H1 (cell line): ENCODE measurements around the gene DGKA. TPM values are rescaled to one million over a fixed set of nuclear protein-coding genes. Genes with fewer than 3 reads are reported as not detected.

Source experiments
- CTCF ChIA-PET: fragments of 300-600 bp; sonication (Branson Sonifier 250); formaldehyde crosslinking; loops from one replicate; lab custom pipeline; 2021; ENCODE audit not compliant: partially characterized antibody; lab: Charles Lee
- POLR2A ChIA-PET: fragments of 300-600 bp; sonication (Branson Sonifier 250); formaldehyde crosslinking; loops from one replicate; lab custom pipeline; 2021; ENCODE audit warnings: inconsistent platforms; ENCODE audit not compliant: partially characterized antibody; lab: Charles Lee
- DNase-seq, 2 experiments: peaks; one replicate each; pipeline versions ENCODE4 v3.0.0 to v3.0.0-alpha.2; 2010 to 2022; ENCODE audit warnings: low spot score in 2 of 2, low read depth in 1 of 2, mixed read lengths in 1 of 2
- FAIRE-seq: peaks from 2 replicates; lab custom pipeline; 2011; peaks lifted over from hg19 to GRCh38; lab: Jason Lieb, UNC
- H2AFZ ChIP-seq: 2 replicates; pipeline ENCODE4 v1.8.1; 2012; ENCODE audit warnings: low read length, inconsistent platforms
- H2AK5ac ChIP-seq: 2 replicates; pipeline ENCODE4 v1.6.1; 2013; ENCODE audit warnings: low read depth, low read length
- H2BK120ac ChIP-seq: replicated peaks from 2 replicates; pipeline ENCODE3; 2013; ENCODE audit warnings: low read depth, low read length, inconsistent platforms
- H2BK12ac ChIP-seq: 2 replicates; pipeline ENCODE4 v1.6.1; 2013; ENCODE audit warnings: low read depth, low read length
- H2BK15ac ChIP-seq: 2 replicates; pipeline ENCODE4 v1.6.1; 2013; ENCODE audit warnings: low read length
- H2BK20ac ChIP-seq: 2 replicates; pipeline ENCODE4 v1.6.1; 2013; ENCODE audit warnings: low read length
- H2BK5ac ChIP-seq: 2 replicates; pipeline ENCODE4 v1.6.1; 2013; ENCODE audit warnings: low read depth, low read length
- H3K14ac ChIP-seq: 2 replicates; pipeline ENCODE4 v1.6.1; 2013; ENCODE audit warnings: inconsistent platforms; ENCODE audit not compliant: insufficient read length
- H3K18ac ChIP-seq: 2 replicates; pipeline ENCODE4 v1.6.1; 2013; ENCODE audit warnings: low read length; ENCODE audit errors: extremely low read depth
- H3K23ac ChIP-seq: 2 replicates; pipeline ENCODE4 v1.6.1; 2013; ENCODE audit warnings: inconsistent platforms; ENCODE audit not compliant: insufficient read length
- H3K23me2 ChIP-seq: 2 replicates; pipeline ENCODE4 v1.6.1; 2013; ENCODE audit warnings: low read depth, low read length
- H3K27ac ChIP-seq: 2 replicates; pipeline ENCODE4 v1.6.1; 2011; ENCODE audit warnings: low read depth, low read length, inconsistent platforms
- H3K27me3 ChIP-seq, 4 experiments: replicated peaks in 1 of 4; 1 replicate in 1 of 4; 2 replicates in 3 of 4; pipeline versions ENCODE4 v1.6.1 to v1.8.1; 2011 to 2013; ENCODE audit warnings: low read length in 3 of 4, mild to moderate bottlenecking in 3 of 4, inconsistent platforms in 2 of 4, mixed read lengths in 2 of 4, moderate library complexity in 1 of 4; ENCODE audit not compliant: control insufficient read depth in 3 of 4, insufficient read depth in 3 of 4; ENCODE audit errors: extremely low read depth in 1 of 4
- H3K36me3 ChIP-seq, 4 experiments: 2 replicates each; pipeline versions ENCODE4 v1.6.1 to v1.8.1; 2011 to 2013; ENCODE audit warnings: mild to moderate bottlenecking in 4 of 4, low read length in 3 of 4, moderate library complexity in 2 of 4, control low read depth in 1 of 4, inconsistent platforms in 1 of 4; ENCODE audit not compliant: insufficient read depth in 4 of 4, control insufficient read depth in 2 of 4
- H3K4ac ChIP-seq: replicated peaks from 2 replicates; pipeline ENCODE3; 2013; ENCODE audit warnings: low read length, low read depth, mixed read lengths, inconsistent platforms; ENCODE audit not compliant: insufficient read length
- H3K4me1 ChIP-seq, 4 experiments: replicated peaks in 1 of 4; 1 replicate in 1 of 4; 2 replicates in 3 of 4; pipeline versions ENCODE4 v1.6.1 to v1.8.1; 2011 to 2013; ENCODE audit warnings: low read length in 3 of 4, inconsistent platforms in 2 of 4, mixed read lengths in 1 of 4; ENCODE audit not compliant: insufficient read depth in 4 of 4, control insufficient read depth in 3 of 4
- H3K4me2 ChIP-seq, 2 experiments: 2 replicates each; pipeline versions ENCODE4 v1.6.1 to v1.8.1; 2011 to 2013; ENCODE audit warnings: low read depth in 2 of 2, low read length in 2 of 2, control low read depth in 1 of 2, inconsistent platforms in 1 of 2, mild to moderate bottlenecking in 1 of 2; ENCODE audit not compliant: insufficient read depth in 1 of 2
- H3K4me3 ChIP-seq, 4 experiments: fragments of 200-600, 300-600 bp in 1 of 4; sonication (generic), shearing (Covaris generic), sonication (Bioruptor Twin) in 1 of 4; 2 replicates each; pipeline versions ENCODE4 v1.5.1 to v1.8.1; 2011 to 2016; ENCODE audit warnings: low read length in 4 of 4, low read depth in 3 of 4, control low read depth in 2 of 4, inconsistent platforms in 2 of 4, mild to moderate bottlenecking in 2 of 4, mixed read lengths in 1 of 4, moderate library complexity in 1 of 4; ENCODE audit not compliant: insufficient read depth in 2 of 4; ENCODE audit errors: extremely low read depth in 1 of 4
- H3K56ac ChIP-seq: replicated peaks from 2 replicates; pipeline ENCODE3; 2013; ENCODE audit warnings: low read depth, mild to moderate bottlenecking, mixed read lengths, low read length, inconsistent platforms; ENCODE audit not compliant: insufficient read length
- H3K79me1 ChIP-seq: 2 replicates; pipeline ENCODE4 v1.6.1; 2013; ENCODE audit warnings: low read depth, low read length, control low read depth
- H3K79me2 ChIP-seq, 2 experiments: 2 replicates each; pipeline versions ENCODE4 v1.6.1 to v1.8.1; 2012 to 2013; ENCODE audit warnings: low read length in 2 of 2, mild to moderate bottlenecking in 2 of 2, inconsistent platforms in 1 of 2; ENCODE audit not compliant: insufficient read depth in 2 of 2, control insufficient read depth in 1 of 2
- H3K9ac ChIP-seq, 4 experiments: replicated peaks in 1 of 4; 1 replicate in 1 of 4; 2 replicates in 3 of 4; pipeline versions ENCODE4 v1.6.1 to v1.8.1; 2011 to 2013; ENCODE audit warnings: low read depth in 3 of 4, low read length in 3 of 4, control low read depth in 2 of 4, mild to moderate bottlenecking in 2 of 4, moderate library complexity in 2 of 4, inconsistent platforms in 1 of 4; ENCODE audit errors: extremely low read depth in 1 of 4
- H3K9me3 ChIP-seq, 2 experiments: 2 replicates each; pipeline versions ENCODE4 v1.6.1 to v1.8.1; 2012 to 2013; ENCODE audit warnings: mild to moderate bottlenecking in 2 of 2, moderate library complexity in 2 of 2, control low read depth in 1 of 2, inconsistent platforms in 1 of 2, low read depth in 1 of 2, low read length in 1 of 2, mixed read lengths in 1 of 2; ENCODE audit not compliant: insufficient read depth in 2 of 2
- H4K20me1 ChIP-seq, 2 experiments: replicated peaks in 1 of 2; 2 replicates each; pipeline versions ENCODE3 to v1.8.1; 2011 to 2013; ENCODE audit warnings: inconsistent platforms in 2 of 2, low read length in 2 of 2, mild to moderate bottlenecking in 1 of 2; ENCODE audit not compliant: insufficient read depth in 2 of 2, control insufficient read depth in 1 of 2
- H4K5ac ChIP-seq: 2 replicates; pipeline ENCODE4 v1.6.1; 2013; ENCODE audit warnings: low read length, low read depth, mixed read lengths, inconsistent platforms; ENCODE audit not compliant: insufficient read length
- H4K8ac ChIP-seq: 2 replicates; pipeline ENCODE4 v1.8.0; 2013; ENCODE audit warnings: mild to moderate bottlenecking, moderate library complexity, low read length, inconsistent platforms; ENCODE audit not compliant: insufficient read depth; ENCODE audit errors: extremely low read depth
- H4K91ac ChIP-seq: replicated peaks from 2 replicates; pipeline ENCODE3; 2013; ENCODE audit warnings: low read length, mixed read lengths, inconsistent platforms; ENCODE audit not compliant: insufficient read length
- CREB1 ChIP-seq: IDR thresholded peaks from 2 replicates; pipeline ENCODE4 v1.6.1; 2012; ENCODE audit warnings: inconsistent platforms
- EZH2 ChIP-seq: fragments of 200-600 bp; sonication (generic); IDR thresholded peaks from 2 replicates; pipeline ENCODE4 v1.7.1; 2012; ENCODE audit warnings: low read depth, mild to moderate bottlenecking, moderate library complexity, low read length, inconsistent platforms; ENCODE audit not compliant: severe bottlenecking
- FOSL1 ChIP-seq: IDR thresholded peaks from 2 replicates; pipeline ENCODE4 v1.6.1; 2011; ENCODE audit warnings: mild to moderate bottlenecking, low read depth, low read length, moderate library complexity; ENCODE audit not compliant: insufficient read depth
- GTF2F1 ChIP-seq: IDR thresholded peaks from 2 replicates; pipeline ENCODE4 v1.6.1; 2012; ENCODE audit warnings: low read depth, low read length, improper control_type of control experiment, borderline replicate concordance
- JUN ChIP-seq: IDR thresholded peaks from 2 replicates; pipeline ENCODE4 v1.6.1; 2011; ENCODE audit warnings: low read depth, mild to moderate bottlenecking, improper control_type of control experiment, low read length
- NRF1 ChIP-seq: IDR thresholded peaks from 2 replicates; pipeline ENCODE4 v1.6.1; 2011; ENCODE audit warnings: mild to moderate bottlenecking, low read depth, low read length, improper control_type of control experiment
- POLR2A ChIP-seq, 2 experiments: IDR thresholded peaks; 1 replicate in 1 of 2; 2 replicates in 1 of 2; pipeline ENCODE4 v1.6.1; 2011; ENCODE audit warnings: low read depth in 2 of 2, low read length in 2 of 2, mild to moderate bottlenecking in 2 of 2; ENCODE audit errors: control extremely low read depth in 1 of 2
- POLR2AphosphoS5 ChIP-seq: IDR thresholded peaks from 2 replicates; pipeline ENCODE4 v1.6.1; 2011; ENCODE audit warnings: low read depth, low read length
- RBBP5 ChIP-seq: IDR thresholded peaks from 2 replicates; pipeline ENCODE4 v1.7.1; 2012; ENCODE audit warnings: low read depth, mild to moderate bottlenecking, inconsistent platforms, low read length, moderate library complexity, borderline replicate concordance
- SAP30 ChIP-seq: fragments of 300-600 bp; sonication (generic); IDR thresholded peaks from 2 replicates; pipeline ENCODE4 v1.7.1; 2012; ENCODE audit warnings: low read length, moderate library complexity, mild to moderate bottlenecking, inconsistent platforms; ENCODE audit not compliant: insufficient read depth, insufficient replicate concordance
- SIX5 ChIP-seq: IDR thresholded peaks from 2 replicates; pipeline ENCODE4 v1.6.1; 2011; ENCODE audit warnings: mild to moderate bottlenecking, low read depth, low read length
- TAF1 ChIP-seq: IDR thresholded peaks from 2 replicates; pipeline ENCODE4 v1.6.1; 2011; ENCODE audit warnings: mild to moderate bottlenecking, low read depth, low read length
- WGBS, 2 experiments: shearing (Covaris generic) in 1 of 2; methylation state at CpG; one replicate each; pipeline versions ENCODE4 v1.1.6 to v1.1.7; 2013 to 2015; ENCODE audit warnings: low lambda C conversion rate in 2 of 2, mixed read lengths in 2 of 2, inconsistent platforms in 1 of 2, low coverage in 1 of 2, missing lambda C conversion rate in 1 of 2; ENCODE audit not compliant: insufficient replicate concordance in 2 of 2, insufficient coverage in 1 of 2, insufficient read length in 1 of 2; ENCODE audit errors: extremely low coverage in 1 of 2, missing lambda C conversion rate in 1 of 2; 5-methylcytosine and 5-hydroxymethylcytosine counted together
- polyA plus RNA-seq, 7 experiments: library from polyadenylated mRNA; depleted of rRNA in 3 of 7; stranded (reverse) in 5 of 7; unstranded in 2 of 7; fragments of >200 nt in 5 of 7; fragments of 200-250 nt in 2 of 7; gene quantifications; 1 replicate in 5 of 7; 2 replicates in 1 of 7; 4 replicates in 1 of 7; pipeline versions ENCODE4 v1.2.1 to v1.2.3, GENCODE V29; 2011 to 2013; ENCODE audit warnings: missing spikeins in 2 of 7, mixed read lengths in 2 of 7
- total RNA-seq: library from RNA; stranded (reverse); fragmentation: NEBNext Ultra II Directional; extraction: Animal tissue kit (Norgen Biotek cat#: 25700); gene quantifications from 2 replicates; pipeline ENCODE4 v1.2.1, GENCODE V29; 2021
- TF ChIP-seq, protein P1 (sequence below): IDR thresholded peaks from 2 replicates; pipeline ENCODE4 v1.6.1; 2012; ENCODE audit warnings: inconsistent platforms

Gene DGKA
- total and polyA plus RNA-seq, 2 of the 8 experiments (the other 6 are each of a cell fraction or from before 2014, with no cell fraction given): 15.9 to 18.0 TPM

DNA sequence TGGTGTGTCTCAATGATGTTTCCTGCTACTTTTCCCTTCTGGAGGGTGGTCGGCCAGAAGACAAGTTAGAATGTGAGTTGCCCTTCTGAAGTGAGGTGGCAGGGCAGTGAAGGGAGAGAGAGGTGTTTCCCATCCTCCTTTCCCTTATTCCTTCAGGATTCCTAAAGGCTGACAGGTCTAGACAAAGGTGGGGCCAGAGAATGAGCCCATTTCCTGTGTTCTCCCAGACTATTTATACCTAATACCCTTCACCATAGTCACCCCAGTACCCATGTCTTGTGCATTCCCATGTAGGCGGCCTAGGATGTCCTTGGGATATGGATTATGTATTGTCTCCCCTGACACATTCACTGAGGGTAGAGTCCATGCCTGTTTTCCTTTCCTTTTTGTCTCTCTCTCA is 7.0 kb downstream of the DGKA start:
- 85% methylated on average over 2 of the region's 2 CpGs; no CpG with 5 or more reads in 1 of the 2 experiments for WGBS, 2 experiments
- no peak overlapping the region for H2BK12ac ChIP-seq
- H3K14ac ChIP-seq: no peak overlapping the region
- H3K4me2 ChIP-seq: no peak overlapping the region
- no peak overlapping the region for H2BK5ac ChIP-seq
- H4K91ac ChIP-seq: no peak overlapping the region
- H4K5ac ChIP-seq: no peak overlapping the region
- no peaks in the 10 kb centered on the region for H3K9me3 ChIP-seq
- H2BK20ac ChIP-seq: no peak overlapping the region
- peaks cover 0 to 6% (median 4%) of the 10 kb centered on the region in 4 experiments; a peak in 6 of 7 replicates for H3K27me3 ChIP-seq
- H2AFZ ChIP-seq: no peak overlapping the region
- CTCF ChIA-PET: interaction anchor here (1.6 to 7.9 kb wide), 8 partner anchors 10 to 200 kb away, joined by 4 to 71 read pairs (median 7); partner anchors contain the start of genes DGKA, DNAJC14 and PYM1
- FAIRE-seq (no peak), DNase-seq (no peak)
- no peak overlapping the region for H3K18ac ChIP-seq
- no peak overlapping the region for H4K8ac ChIP-seq
- no peaks in the 10 kb centered on the region for H3K79me1 ChIP-seq
- no peak overlapping the region for H3K4ac ChIP-seq
- no peak overlapping the region for H2AK5ac ChIP-seq
- no peak overlapping the region for H3K56ac ChIP-seq
- no peak overlapping the region for H3K4me3 ChIP-seq
- POLR2A ChIA-PET: interaction anchor here (1.1 kb wide), 2 partner anchors 21 to 111 kb away, joined by 3 to 4 read pairs; no protein-coding TSS in a partner anchor
- H3K4me1 ChIP-seq: peaks cover 0 to 10% (median 2%) of the 10 kb centered on the region in 4 experiments; a peak in 4 of 7 replicates
- H4K20me1 ChIP-seq: no peaks in the 10 kb centered on the region
- H3K79me2 ChIP-seq: no peaks in the 10 kb centered on the region
- no peak overlapping the region for H2BK120ac ChIP-seq
- H3K36me3 ChIP-seq: no peaks in the 10 kb centered on the region
- H3K27ac ChIP-seq: no peak overlapping the region
- H3K23ac ChIP-seq: no peak overlapping the region
- H3K9ac ChIP-seq: no peak overlapping the region
- no peak overlapping the region for H2BK15ac ChIP-seq
- peaks cover 2% of the 10 kb centered on the region; the same call in 1 of the 2 replicates for H3K23me2 ChIP-seq
- TF ChIP-seq POLR2A (IDR thresholded peaks at IDR 0.05; ENCODE audit: control extremely low read depth in 1 of 2, low read depth in 2 of 2, low read length in 2 of 2) (no peak), EZH2 (no peak), SAP30 (no peak), JUN (no peak), GTF2F1 (no peak), SIX5 (no peak), NRF1 (no peak), RBBP5 (no peak), FOSL1 (no peak), TAF1 (no peak), CREB1 (no peak), POLR2AphosphoS5 (no peak)
- TF ChIP-seq, protein P1, sequence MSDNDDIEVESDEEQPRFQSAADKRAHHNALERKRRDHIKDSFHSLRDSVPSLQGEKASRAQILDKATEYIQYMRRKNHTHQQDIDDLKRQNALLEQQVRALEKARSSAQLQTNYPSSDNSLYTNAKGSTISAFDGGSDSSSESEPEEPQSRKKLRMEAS: no peak
